Right atrium auricular region (tissue), 2 donors: ENCODE measurements around the gene ACTG2. TPM values are rescaled to one million over a fixed set of nuclear protein-coding genes. Genes with fewer than 3 reads are reported as not detected.

Experiments
- DNase-seq: peaks from one replicate; pipeline ENCODE4 v3.0.0-alpha.2; 2019; ENCODE audit warnings: low spot score
- H3K27ac ChIP-seq, 2 donors: fragments of 200-600 bp; sonication (generic); 1 replicate in 1 of 2; 2 replicates in 1 of 2; pipeline ENCODE4 v1.5.1; 2016 to 2019
- H3K27me3 ChIP-seq, 2 donors: fragments of 200-600 bp; sonication (generic); one replicate each; pipeline versions ENCODE4 v1.5.1 to v1.6.0; 2017 to 2019
- H3K36me3 ChIP-seq: fragments of 200-600 bp; sonication (generic); one replicate; pipeline ENCODE4 v1.5.1; 2016
- H3K4me1 ChIP-seq, 2 donors: fragments of 200-600 bp; sonication (generic); one replicate each; pipeline versions ENCODE4 v1.5.1 to v1.6.0; 2017 to 2019
- H3K4me3 ChIP-seq, 2 donors: fragments of 200-600 bp; sonication (generic); 1 replicate in 1 of 2; 2 replicates in 1 of 2; pipeline ENCODE4 v1.5.1; 2017 to 2019; ENCODE audit warnings: mild to moderate bottlenecking in 1 of 2, moderate library complexity in 1 of 2
- H3K9me3 ChIP-seq, 2 donors: fragments of 200-600 bp; sonication (generic); one replicate each; pipeline ENCODE4 v1.5.1; 2019
- total RNA-seq, 2 donors: library from RNA; depleted of rRNA; stranded (reverse); fragments of >200 nt; gene quantifications; one replicate each; pipeline ENCODE4 v1.1.0, GENCODE V29; 2016
- TF ChIP-seq, protein P1 (sequence below), 2 donors: fragments of 200-600 bp; sonication (generic); IDR thresholded peaks; one replicate each; pipeline ENCODE4 v1.5.1; 2019; ENCODE audit warnings: antibody characterized with exemption in 2 of 2

The ACTG2 gene
- total RNA-seq, 2 donors from 2014 or later = 3.7 to 23.8 TPM

DNA sequence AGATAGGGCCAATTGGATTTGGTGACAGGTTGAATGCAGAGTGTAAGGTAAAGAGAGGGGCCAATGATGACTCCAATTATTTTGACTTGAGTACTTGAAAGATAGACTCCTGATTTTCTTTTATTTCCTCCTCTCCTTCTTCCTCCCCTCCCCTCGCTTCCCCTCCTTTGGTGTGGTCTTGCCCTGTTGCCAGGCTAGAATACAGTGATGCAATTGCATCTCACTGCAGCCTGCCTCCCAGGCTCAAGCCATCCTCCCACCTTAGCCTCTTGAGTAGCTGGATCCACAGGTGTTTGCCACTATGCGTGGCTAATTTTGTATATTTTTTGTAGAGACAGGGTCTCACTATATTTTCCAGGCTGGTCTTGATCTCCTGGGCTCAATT lies 36.1 kb downstream of the ACTG2 start:
- Histone ChIP-seq H3K27ac (no peak overlapping the region), H3K36me3 (peaks cover 9% of the 10 kb centered on the region), H3K9me3 (no peaks in the 10 kb centered on the region), H3K4me3 (no peak overlapping the region), H3K4me1 (peaks cover 0 to 50% of the 10 kb centered on the region in 2 donors), H3K27me3 (no peaks in the 10 kb centered on the region)
- no peak for DNase-seq
- TF ChIP-seq, protein P1, sequence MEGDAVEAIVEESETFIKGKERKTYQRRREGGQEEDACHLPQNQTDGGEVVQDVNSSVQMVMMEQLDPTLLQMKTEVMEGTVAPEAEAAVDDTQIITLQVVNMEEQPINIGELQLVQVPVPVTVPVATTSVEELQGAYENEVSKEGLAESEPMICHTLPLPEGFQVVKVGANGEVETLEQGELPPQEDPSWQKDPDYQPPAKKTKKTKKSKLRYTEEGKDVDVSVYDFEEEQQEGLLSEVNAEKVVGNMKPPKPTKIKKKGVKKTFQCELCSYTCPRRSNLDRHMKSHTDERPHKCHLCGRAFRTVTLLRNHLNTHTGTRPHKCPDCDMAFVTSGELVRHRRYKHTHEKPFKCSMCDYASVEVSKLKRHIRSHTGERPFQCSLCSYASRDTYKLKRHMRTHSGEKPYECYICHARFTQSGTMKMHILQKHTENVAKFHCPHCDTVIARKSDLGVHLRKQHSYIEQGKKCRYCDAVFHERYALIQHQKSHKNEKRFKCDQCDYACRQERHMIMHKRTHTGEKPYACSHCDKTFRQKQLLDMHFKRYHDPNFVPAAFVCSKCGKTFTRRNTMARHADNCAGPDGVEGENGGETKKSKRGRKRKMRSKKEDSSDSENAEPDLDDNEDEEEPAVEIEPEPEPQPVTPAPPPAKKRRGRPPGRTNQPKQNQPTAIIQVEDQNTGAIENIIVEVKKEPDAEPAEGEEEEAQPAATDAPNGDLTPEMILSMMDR (IDR thresholded peaks at IDR 0.05) = no peak

DNA sequence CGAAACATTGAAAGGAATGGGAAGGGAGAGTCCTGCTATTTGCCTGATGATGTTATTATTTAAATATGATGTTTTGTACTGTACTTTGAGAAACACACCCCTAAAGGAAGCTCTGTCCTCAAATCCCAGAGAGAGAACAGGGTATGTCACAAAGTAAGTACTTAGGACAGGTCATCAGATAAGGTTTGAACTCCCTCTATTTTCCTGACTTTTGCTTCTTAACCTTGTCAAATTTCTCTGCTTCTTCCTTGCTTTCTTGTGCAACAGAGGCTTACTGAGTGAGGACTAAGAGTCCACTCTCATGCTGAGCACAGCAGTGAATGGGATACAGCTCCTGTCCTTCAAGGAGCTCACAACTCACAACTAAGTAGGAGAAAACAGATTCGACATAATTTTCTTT lies 37.6 kb downstream of the ACTG2 start:
- H3K4me1 ChIP-seq = peaks cover 0 to 50% of the 10 kb centered on the region in 2 donors

DNA sequence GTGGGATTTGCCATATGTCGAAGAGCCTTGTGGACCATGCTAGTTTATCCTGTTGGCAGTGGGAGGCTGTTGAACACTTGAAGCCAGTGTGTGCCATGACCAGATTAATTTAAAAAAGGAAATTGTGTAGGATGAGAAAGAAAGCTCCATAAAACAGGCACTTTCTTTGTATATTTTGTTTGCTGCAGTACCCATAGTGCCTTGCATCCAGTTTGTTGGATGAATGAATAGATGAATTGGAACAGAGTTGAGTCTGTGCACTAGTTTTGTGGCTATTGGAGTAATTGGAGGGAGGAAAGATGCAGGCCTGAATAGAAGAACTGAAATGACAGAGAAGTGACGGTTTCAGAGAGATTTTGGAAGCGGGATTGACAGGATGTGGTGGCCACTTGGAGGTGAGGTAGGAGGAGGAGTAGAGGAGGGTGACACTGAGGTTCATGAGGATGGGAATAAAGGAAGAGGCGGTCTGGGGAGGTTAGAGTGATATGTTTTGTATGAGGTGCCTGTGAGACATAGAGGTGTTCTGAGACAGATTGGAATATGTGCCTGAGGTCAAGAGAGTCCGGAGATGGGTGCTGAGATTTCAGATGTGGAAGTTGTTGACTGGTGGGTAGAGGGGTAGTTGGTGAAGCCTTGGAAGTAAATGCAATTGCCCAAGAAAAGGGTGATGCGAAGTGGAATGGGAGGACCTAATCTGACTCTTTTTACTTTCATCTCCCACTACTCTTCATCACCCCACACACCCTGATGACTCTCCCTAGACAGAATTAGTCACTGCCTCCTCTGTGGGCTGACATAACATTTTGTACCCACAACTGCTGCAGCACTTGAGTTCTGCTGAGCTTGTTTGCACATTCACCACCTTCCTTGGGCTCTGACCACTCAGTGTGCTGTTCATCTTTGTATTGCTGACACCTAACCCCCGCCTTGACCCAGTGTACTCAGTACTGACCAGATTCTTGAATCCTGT lies 39.0 kb downstream of the ACTG2 start:
- Histone ChIP-seq H3K36me3 (peaks cover 9% of the 10 kb centered on the region), H3K27ac (no peak overlapping the region), H3K27me3 (no peaks in the 10 kb centered on the region), H3K4me3 (no peak overlapping the region), H3K9me3 (no peaks in the 10 kb centered on the region), H3K4me1 (peaks cover 0 to 46% of the 10 kb centered on the region in 2 donors)
- TF ChIP-seq, protein P1 (IDR thresholded peaks at IDR 0.05) = no peak
- DNase-seq = no peak

More for the DNA sequence above, 37.6 kb downstream of the ACTG2 start:
- Histone ChIP-seq H3K36me3 (peaks cover 9% of the 10 kb centered on the region), H3K27ac (no peak overlapping the region), H3K9me3 (no peaks in the 10 kb centered on the region), H3K27me3 (no peaks in the 10 kb centered on the region), H3K4me3 (no peak overlapping the region)
- DNase-seq = no peak
- TF ChIP-seq, protein P1 (IDR thresholded peaks at IDR 0.05) = no peak

DNA sequence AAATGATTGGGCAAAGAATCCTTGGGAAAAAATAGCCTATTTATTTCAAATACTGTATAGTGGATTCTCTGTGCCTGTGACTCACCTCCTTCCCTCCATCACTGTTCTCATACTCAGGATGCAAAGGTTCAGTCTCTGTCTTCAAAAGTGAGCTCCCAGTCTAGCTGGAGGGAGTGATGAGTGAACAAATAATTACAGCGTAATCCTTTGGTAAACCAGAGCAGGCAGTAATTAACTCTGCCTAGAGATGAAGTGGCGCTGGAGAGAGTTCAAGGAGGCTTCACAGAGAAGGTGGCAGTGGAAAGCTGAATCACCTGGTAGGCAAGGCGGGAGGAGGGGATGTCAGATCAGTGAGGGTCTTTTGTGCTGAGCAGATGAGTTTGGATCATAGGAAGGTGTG lies 40.4 kb downstream of the ACTG2 start:
- TF ChIP-seq, protein P1 (IDR thresholded peaks at IDR 0.05) = no peak
- Histone ChIP-seq H3K27ac (no peak overlapping the region), H3K9me3 (no peaks in the 10 kb centered on the region), H3K4me1 (peaks cover 0 to 36% of the 10 kb centered on the region in 2 donors), H3K36me3 (peaks cover 9% of the 10 kb centered on the region), H3K4me3 (no peak overlapping the region), H3K27me3 (no peaks in the 10 kb centered on the region)
- DNase-seq = no peak

DNA sequence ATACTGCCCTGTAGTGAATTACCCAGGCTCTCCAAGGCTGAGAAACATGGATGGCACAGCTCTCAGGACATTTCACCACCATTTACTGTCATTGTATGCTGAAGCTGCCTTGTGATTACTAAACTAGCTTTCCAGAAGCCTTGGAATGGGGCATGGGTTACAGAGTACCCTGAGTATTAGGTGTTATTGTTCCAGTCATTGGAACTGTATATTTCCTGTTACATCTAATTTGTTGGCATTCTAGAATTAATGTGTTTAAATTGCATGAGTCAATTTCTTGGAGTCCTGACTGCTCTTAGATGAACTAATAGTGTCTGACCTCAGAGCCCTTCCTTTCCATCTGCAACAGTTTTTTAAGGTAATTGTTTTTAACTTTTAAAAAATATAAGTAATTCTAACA lies 42.8 kb downstream of the ACTG2 start:
- Histone ChIP-seq H3K4me1 (peaks cover 0 to 13% of the 10 kb centered on the region in 2 donors), H3K36me3 (peaks cover 9% of the 10 kb centered on the region), H3K9me3 (no peaks in the 10 kb centered on the region)

More for the DNA sequence above, 42.8 kb downstream of the ACTG2 start:
- no peaks in the 10 kb centered on the region for H3K27me3 ChIP-seq
- TF ChIP-seq, protein P1 (IDR thresholded peaks at IDR 0.05) = no peak
- H3K4me3 ChIP-seq = no peak overlapping the region
- H3K27ac ChIP-seq = no peak overlapping the region
- no peak for DNase-seq
